Adipocyte (in vitro differentiated cells): Measurements from ENCODE around the gene TUBAL3.
A peak's percentile ranks its signal among the peaks of the same experiment; 100 is the strongest.
"Not testable (repeated sequence)": the region's sequence is repeated elsewhere in the genome, so short reads cannot be mapped to it uniquely, and the experiment has no call there.

ENCODE experiments used
- DNase-seq: peaks from one replicate; pipeline ENCODE4 v3.0.0-alpha.2; 2015; ENCODE audit warnings: low read depth
- H3K27me3 ChIP-seq: replicated peaks from 2 replicates; pipeline ENCODE4 v1.7.0; 2013; ENCODE audit warnings: mild to moderate bottlenecking, low read length, moderate library complexity; ENCODE audit not compliant: control insufficient read depth, insufficient read depth
- H3K36me3 ChIP-seq: 2 replicates; pipeline ENCODE4 v1.7.0; 2013; ENCODE audit warnings: low read length, mild to moderate bottlenecking, moderate library complexity; ENCODE audit not compliant: control insufficient read depth, insufficient read depth, severe bottlenecking
- H3K4me1 ChIP-seq: 2 replicates; pipeline ENCODE4 v1.7.0; 2013; ENCODE audit warnings: mild to moderate bottlenecking, low read length, moderate library complexity; ENCODE audit not compliant: control insufficient read depth, insufficient read depth
- H3K4me3 ChIP-seq: 2 replicates; pipeline ENCODE4 v1.7.0; 2013; ENCODE audit warnings: mild to moderate bottlenecking, low read length, moderate library complexity
- H3K9ac ChIP-seq: 2 replicates; pipeline ENCODE4 v1.7.0; 2013; ENCODE audit warnings: mild to moderate bottlenecking, low read length, moderate library complexity
- H3K9me3 ChIP-seq: 2 replicates; pipeline ENCODE4 v1.7.0; 2013; ENCODE audit warnings: mild to moderate bottlenecking, low read length, moderate library complexity; ENCODE audit not compliant: control insufficient read depth

TUBAL3 gene

GRCh38 chr10:5399332-5399731 is 5.3 kb downstream of the TUBAL3 start:
- Histone ChIP-seq H3K9me3 (peaks cover 3% of the 10 kb centered on the region), H3K27me3 (no peaks in the 10 kb centered on the region), H3K4me1 (no peaks in the 10 kb centered on the region), H3K4me3 (no peak overlapping the region), H3K9ac (no peak overlapping the region), H3K36me3 (no peaks in the 10 kb centered on the region)
- DNase-seq, result no peak

GRCh38 chr10:5396556-5397300 is 7.9 kb downstream of the TUBAL3 start:
- DNase-seq, result no peak
- Histone ChIP-seq H3K36me3 (no peaks in the 10 kb centered on the region), H3K9me3 (peaks cover 26% of the 10 kb centered on the region), H3K9ac (no peak overlapping the region), H3K4me1 (no peaks in the 10 kb centered on the region), H3K4me3 (no peak overlapping the region), H3K27me3 (no peaks in the 10 kb centered on the region)

DNA sequence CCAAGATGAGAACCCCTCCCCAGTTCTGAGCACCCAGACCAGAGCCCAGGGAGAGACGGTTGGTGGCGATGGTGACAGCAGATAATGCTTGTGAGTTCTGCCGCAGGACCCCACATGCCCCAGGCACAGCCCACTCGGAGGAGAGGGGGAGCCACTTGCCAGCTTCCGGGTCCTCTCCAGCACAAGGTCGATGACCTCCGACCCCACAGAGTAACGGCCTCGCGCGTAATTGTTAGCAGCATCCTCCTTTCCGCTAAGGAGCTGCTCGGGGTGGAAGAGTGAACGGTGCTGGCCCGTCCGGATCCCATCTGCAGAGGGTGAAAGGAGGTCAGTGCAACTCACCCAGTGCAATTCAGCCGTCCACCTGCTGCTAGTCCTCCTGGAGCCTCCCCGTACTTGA is 9.5 kb downstream of the TUBAL3 start:
- no peak for DNase-seq
- H3K4me3 ChIP-seq, result no peak overlapping the region
- no peaks in the 10 kb centered on the region for H3K36me3 ChIP-seq
- H3K9ac ChIP-seq, result no peak overlapping the region
- no peaks in the 10 kb centered on the region for H3K27me3 ChIP-seq
- H3K9me3 ChIP-seq, result peaks cover 42% of the 10 kb centered on the region
- H3K4me1 ChIP-seq, result no peaks in the 10 kb centered on the region

GRCh38 chr10:5393529-5393928 is 11.1 kb downstream of the TUBAL3 start:
- Histone ChIP-seq H3K9ac (no peak overlapping the region), H3K36me3 (no peaks in the 10 kb centered on the region), H3K4me1 (no peaks in the 10 kb centered on the region), H3K27me3 (no peaks in the 10 kb centered on the region), H3K4me3 (no peak overlapping the region), H3K9me3 (peaks cover 58% of the 10 kb centered on the region)
- no peak for DNase-seq

DNA sequence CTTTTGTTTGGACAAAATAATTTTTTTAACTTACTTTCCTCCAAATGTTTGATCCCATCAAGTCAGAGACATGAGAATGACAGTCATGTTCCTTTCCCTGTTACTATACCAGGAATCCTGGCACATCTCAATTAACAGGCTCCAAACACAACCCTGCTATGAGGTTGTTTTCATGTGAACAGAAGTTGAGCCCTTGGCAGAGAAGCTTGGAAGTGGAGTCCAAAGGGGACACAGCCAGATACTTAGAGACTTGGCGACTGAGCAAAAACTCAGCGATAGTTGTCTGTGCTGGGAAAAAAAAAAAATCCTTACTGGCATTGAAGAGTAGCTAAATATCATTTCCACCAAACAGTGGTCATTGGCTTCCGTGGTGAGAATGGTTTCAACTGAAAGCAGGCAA is 12.8 kb downstream of the TUBAL3 start:
- H3K27me3 ChIP-seq, result no peaks in the 10 kb centered on the region
- no peaks in the 10 kb centered on the region for H3K36me3 ChIP-seq
- no peak overlapping the region for H3K4me3 ChIP-seq
- H3K4me1 ChIP-seq, result no peaks in the 10 kb centered on the region
- H3K9ac ChIP-seq, result no peak overlapping the region
- peaks cover 58% of the 10 kb centered on the region for H3K9me3 ChIP-seq
- no peak for DNase-seq

- H3K4me1 ChIP-seq, result no peaks in the 10 kb centered on the region
- no peaks in the 10 kb centered on the region for H3K36me3 ChIP-seq
- no peak for DNase-seq
- H3K9me3 ChIP-seq, result peaks cover 58% of the 10 kb centered on the region
- H3K27me3 ChIP-seq, result no peaks in the 10 kb centered on the region
- peak overlapping the region; percentile 5 for H3K4me3 ChIP-seq
- H3K9ac ChIP-seq, result no peak overlapping the region
Observed at GRCh38 chr10:5390607-5391205, 13.9 kb downstream of the TUBAL3 start.

DNA sequence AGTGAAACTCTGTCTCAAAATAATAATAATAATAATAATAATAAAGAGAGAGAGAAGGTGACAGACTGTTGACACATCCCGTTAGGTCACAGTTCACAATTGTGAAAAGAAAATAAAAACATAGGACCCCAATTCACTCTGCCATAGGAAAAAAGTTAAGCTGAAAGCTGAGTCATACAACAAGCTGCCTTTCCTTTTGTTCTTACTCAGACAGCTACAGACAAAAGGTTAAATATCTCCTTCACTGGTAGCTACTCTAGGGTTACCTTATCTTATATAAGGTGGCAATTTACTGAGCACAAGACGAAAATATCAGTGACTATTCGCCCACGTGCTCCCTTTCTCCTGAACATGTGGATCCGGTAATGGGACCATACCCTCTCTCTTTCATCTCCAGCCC is 17.5 kb downstream of the TUBAL3 start:
- Histone ChIP-seq H3K4me1 (no peaks in the 10 kb centered on the region), H3K27me3 (no peaks in the 10 kb centered on the region), H3K9ac (no peak overlapping the region), H3K36me3 (no peaks in the 10 kb centered on the region), H3K9me3 (peaks cover 35% of the 10 kb centered on the region), H3K4me3 (no peak overlapping the region)
- DNase-seq, result no peak

GRCh38 chr10:5385224-5385623 is 19.4 kb downstream of the TUBAL3 start:
- DNase-seq, result no peak
- H3K9me3 ChIP-seq, result peaks cover 17% of the 10 kb centered on the region
- H3K36me3 ChIP-seq, result no peaks in the 10 kb centered on the region
- no peaks in the 10 kb centered on the region for H3K4me1 ChIP-seq
- H3K9ac ChIP-seq, result no peak overlapping the region
- no peaks in the 10 kb centered on the region for H3K27me3 ChIP-seq
- H3K4me3 ChIP-seq, result no peak overlapping the region

- no peak overlapping the region for H3K4me3 ChIP-seq
Observed at GRCh38 chr10:5381187-5381586, 23.4 kb downstream of the TUBAL3 start.

GRCh38 chr10:5380395-5380794 is 24.2 kb downstream of the TUBAL3 start:
- H3K36me3 ChIP-seq, H3K4me3 ChIP-seq, H3K4me1 ChIP-seq, H3K27me3 ChIP-seq, DNase-seq, H3K9me3 ChIP-seq, H3K9ac ChIP-seq: not testable (repeated sequence)

More at GRCh38 chr10:5381187-5381586, 23.4 kb downstream of the TUBAL3 start:
- DNase-seq, result no peak
- Histone ChIP-seq H3K9ac (no peak overlapping the region), H3K27me3 (no peaks in the 10 kb centered on the region), H3K9me3 (peaks cover 3% of the 10 kb centered on the region), H3K4me1 (no peaks in the 10 kb centered on the region), H3K36me3 (no peaks in the 10 kb centered on the region)

DNA sequence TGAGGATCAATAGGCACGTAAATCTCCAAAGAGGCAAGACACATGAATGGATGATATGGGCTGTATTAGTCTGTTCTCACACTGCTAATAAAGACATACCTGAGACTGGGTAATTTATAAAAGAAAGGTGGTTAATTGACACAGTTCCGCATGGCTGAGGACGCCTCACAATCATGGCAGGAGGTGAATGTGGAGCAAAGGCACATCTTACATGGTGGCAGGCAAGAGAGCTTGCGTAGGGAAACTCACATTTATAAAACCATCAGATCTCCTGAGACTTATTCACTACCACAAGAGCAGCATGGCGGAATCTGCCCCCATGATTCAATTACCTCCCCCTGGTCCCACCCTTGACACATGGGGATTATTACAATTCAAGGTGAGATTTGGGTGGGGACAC is 25.4 kb downstream of the TUBAL3 start:
- H3K9ac ChIP-seq, DNase-seq, H3K27me3 ChIP-seq, H3K36me3 ChIP-seq, H3K4me3 ChIP-seq, H3K9me3 ChIP-seq, H3K4me1 ChIP-seq: not testable (repeated sequence)

- no peaks in the 10 kb centered on the region for H3K4me1 ChIP-seq
- no peaks in the 10 kb centered on the region for H3K36me3 ChIP-seq
- DNase-seq, result peak; percentile 1
- H3K9me3 ChIP-seq, result peaks cover 3% of the 10 kb centered on the region
- no peak overlapping the region for H3K4me3 ChIP-seq
- no peaks in the 10 kb centered on the region for H3K27me3 ChIP-seq
- no peak overlapping the region for H3K9ac ChIP-seq
Observed at GRCh38 chr10:5376450-5376849, 28.2 kb downstream of the TUBAL3 start.
